Activated naive CD4-positive, alpha-beta T cell treated with anti-CD3 and anti-CD28 coated beads, Interleukin-2, amount 50 U/mL, for 24 hours (primary cell): ENCODE results near the gene NKD1.
"Not testable (repeated sequence)": the region's sequence is repeated elsewhere in the genome, so short reads cannot be mapped to it uniquely, and the experiment has no call there.

Experiments
- H3K27ac Mint-ChIP-seq: one replicate; pipeline ENCODE4 v1.8.0; 2021; ENCODE audit warnings: mild to moderate bottlenecking, mixed read lengths
- H3K27me3 Mint-ChIP-seq: one replicate; pipeline ENCODE4 v1.8.0; 2021; ENCODE audit warnings: mixed read lengths
- H3K36me3 Mint-ChIP-seq: one replicate; pipeline ENCODE4 v1.8.0; 2021; ENCODE audit warnings: mixed read lengths
- H3K4me1 Mint-ChIP-seq: one replicate; pipeline ENCODE4 v1.8.0; 2021; ENCODE audit warnings: mixed read lengths
- H3K4me3 Mint-ChIP-seq: one replicate; pipeline ENCODE4 v1.8.0; 2021; ENCODE audit warnings: mild to moderate bottlenecking, mixed read lengths
- H3K9me3 Mint-ChIP-seq: one replicate; pipeline ENCODE4 v1.8.0; 2021; ENCODE audit warnings: mixed read lengths

Gene NKD1

GRCh38 chr16:50573279-50573678 lies 25.1 kb downstream of the NKD1 start:
- peaks cover 9% of the 10 kb centered on the region for H3K36me3 Mint-ChIP-seq
- H3K9me3 Mint-ChIP-seq = no peaks in the 10 kb centered on the region
- no peaks in the 10 kb centered on the region for H3K27me3 Mint-ChIP-seq
- H3K4me3 Mint-ChIP-seq = no peak overlapping the region
- H3K4me1 Mint-ChIP-seq = peaks cover 19% of the 10 kb centered on the region
- no peak overlapping the region for H3K27ac Mint-ChIP-seq

- Mint-ChIP-seq H3K27me3 (no peaks in the 10 kb centered on the region), H3K36me3 (peaks cover 9% of the 10 kb centered on the region), H3K4me1 (peaks cover 19% of the 10 kb centered on the region), H3K27ac (peak overlapping the region; percentile 84), H3K4me3 (no peak overlapping the region), H3K9me3 (no peaks in the 10 kb centered on the region)
Measured at GRCh38 chr16:50573947-50574744, 25.9 kb downstream of the NKD1 start.

GRCh38 chr16:50574745-50575136 lies 26.5 kb downstream of the NKD1 start:
- no peak overlapping the region for H3K4me3 Mint-ChIP-seq
- H3K27me3 Mint-ChIP-seq = no peaks in the 10 kb centered on the region
- no peak overlapping the region for H3K27ac Mint-ChIP-seq
- H3K4me1 Mint-ChIP-seq = peaks cover 19% of the 10 kb centered on the region
- peaks cover 9% of the 10 kb centered on the region for H3K36me3 Mint-ChIP-seq
- no peaks in the 10 kb centered on the region for H3K9me3 Mint-ChIP-seq

- Mint-ChIP-seq H3K4me1 (peaks cover 19% of the 10 kb centered on the region), H3K4me3 (no peak overlapping the region)
Measured at GRCh38 chr16:50575743-50576142, 27.5 kb downstream of the NKD1 start.

GRCh38 chr16:50576403-50577113 lies 28.4 kb downstream of the NKD1 start:
- Mint-ChIP-seq H3K27ac (no peak overlapping the region), H3K9me3 (no peaks in the 10 kb centered on the region), H3K4me3 (no peak overlapping the region), H3K27me3 (no peaks in the 10 kb centered on the region), H3K36me3 (peaks cover 6% of the 10 kb centered on the region), H3K4me1 (peaks cover 17% of the 10 kb centered on the region)

More at GRCh38 chr16:50575743-50576142, 27.5 kb downstream of the NKD1 start:
- Mint-ChIP-seq H3K27me3 (no peaks in the 10 kb centered on the region), H3K27ac (no peak overlapping the region), H3K36me3 (peaks cover 9% of the 10 kb centered on the region), H3K9me3 (no peaks in the 10 kb centered on the region)

GRCh38 chr16:50578137-50578536 lies 29.9 kb downstream of the NKD1 start:
- Mint-ChIP-seq H3K36me3 (peaks cover 3% of the 10 kb centered on the region), H3K9me3 (no peaks in the 10 kb centered on the region), H3K4me3 (no peak overlapping the region), H3K27ac (no peak overlapping the region), H3K4me1 (peaks cover 8% of the 10 kb centered on the region), H3K27me3 (no peaks in the 10 kb centered on the region)

GRCh38 chr16:50579373-50579772 lies 31.2 kb downstream of the NKD1 start:
- not testable (repeated sequence) for H3K27ac Mint-ChIP-seq, H3K9me3 Mint-ChIP-seq, H3K36me3 Mint-ChIP-seq, H3K27me3 Mint-ChIP-seq, H3K4me3 Mint-ChIP-seq
- peaks cover 20% of the 10 kb centered on the region for H3K4me1 Mint-ChIP-seq

- Mint-ChIP-seq H3K27me3 (no peaks in the 10 kb centered on the region), H3K27ac (no peak overlapping the region), H3K9me3 (no peaks in the 10 kb centered on the region), H3K36me3 (peaks cover 3% of the 10 kb centered on the region), H3K4me3 (no peak overlapping the region), H3K4me1 (peaks cover 21% of the 10 kb centered on the region)
Measured at GRCh38 chr16:50580180-50580798, 32.1 kb downstream of the NKD1 start.

GRCh38 chr16:50581845-50582244 lies 33.6 kb downstream of the NKD1 start:
- H3K27me3 Mint-ChIP-seq = no peaks in the 10 kb centered on the region
- no peaks in the 10 kb centered on the region for H3K36me3 Mint-ChIP-seq
- H3K4me3 Mint-ChIP-seq = no peak overlapping the region
- H3K4me1 Mint-ChIP-seq = peaks cover 17% of the 10 kb centered on the region
- no peaks in the 10 kb centered on the region for H3K9me3 Mint-ChIP-seq
- no peak overlapping the region for H3K27ac Mint-ChIP-seq

GRCh38 chr16:50583211-50583610 lies 35.0 kb downstream of the NKD1 start:
- Mint-ChIP-seq H3K4me1 (peaks cover 13% of the 10 kb centered on the region), H3K27ac (no peak overlapping the region), H3K9me3 (no peaks in the 10 kb centered on the region), H3K27me3 (no peaks in the 10 kb centered on the region), H3K36me3 (peaks cover 3% of the 10 kb centered on the region), H3K4me3 (no peak overlapping the region)

GRCh38 chr16:50584033-50584722 lies 36.0 kb downstream of the NKD1 start:
- Mint-ChIP-seq H3K27ac (peak overlapping the region; percentile 62), H3K4me3 (no peak overlapping the region), H3K27me3 (no peaks in the 10 kb centered on the region), H3K4me1 (peaks cover 20% of the 10 kb centered on the region), H3K36me3 (peaks cover 7% of the 10 kb centered on the region), H3K9me3 (no peaks in the 10 kb centered on the region)

- Mint-ChIP-seq H3K27me3 (no peaks in the 10 kb centered on the region), H3K27ac (no peak overlapping the region), H3K4me3 (no peak overlapping the region)
Measured at GRCh38 chr16:50585331-50585776, 37.2 kb downstream of the NKD1 start.

GRCh38 chr16:50587543-50587942 lies 39.3 kb downstream of the NKD1 start:
- H3K4me3 Mint-ChIP-seq = no peak overlapping the region

More at GRCh38 chr16:50585331-50585776, 37.2 kb downstream of the NKD1 start:
- Mint-ChIP-seq H3K36me3 (peaks cover 7% of the 10 kb centered on the region), H3K9me3 (no peaks in the 10 kb centered on the region), H3K4me1 (peaks cover 31% of the 10 kb centered on the region)

GRCh38 chr16:50588276-50588675 lies 40.1 kb downstream of the NKD1 start:
- peaks cover 7% of the 10 kb centered on the region for H3K36me3 Mint-ChIP-seq
- peaks cover 35% of the 10 kb centered on the region for H3K4me1 Mint-ChIP-seq
- no peak overlapping the region for H3K27ac Mint-ChIP-seq
- H3K27me3 Mint-ChIP-seq = no peaks in the 10 kb centered on the region
- no peak overlapping the region for H3K4me3 Mint-ChIP-seq
- H3K9me3 Mint-ChIP-seq = no peaks in the 10 kb centered on the region

More at GRCh38 chr16:50587543-50587942, 39.3 kb downstream of the NKD1 start:
- H3K9me3 Mint-ChIP-seq = no peaks in the 10 kb centered on the region
- H3K4me1 Mint-ChIP-seq = peaks cover 36% of the 10 kb centered on the region
- H3K36me3 Mint-ChIP-seq = peaks cover 7% of the 10 kb centered on the region
- H3K27me3 Mint-ChIP-seq = no peaks in the 10 kb centered on the region
- H3K27ac Mint-ChIP-seq = no peak overlapping the region

GRCh38 chr16:50591209-50591608 lies 43.0 kb downstream of the NKD1 start:
- Mint-ChIP-seq H3K36me3 (peaks cover 7% of the 10 kb centered on the region), H3K4me3 (no peak overlapping the region), H3K4me1 (peaks cover 27% of the 10 kb centered on the region), H3K27ac (no peak overlapping the region), H3K9me3 (no peaks in the 10 kb centered on the region), H3K27me3 (no peaks in the 10 kb centered on the region)
